Mesendoderm (in vitro differentiated cells): Measurements from ENCODE around the gene PREX1.

Experiments
- DNase-seq: peaks from one replicate; pipeline ENCODE4 v3.0.0; 2013
- H2AK5ac ChIP-seq: 2 replicates; pipeline ENCODE4 v1.6.1; 2013; ENCODE audit warnings: low read length, inconsistent platforms
- H2BK120ac ChIP-seq: 2 replicates; pipeline ENCODE4 v1.6.1; 2013; ENCODE audit warnings: low read depth, mild to moderate bottlenecking, low read length, moderate library complexity, mixed read lengths
- H2BK15ac ChIP-seq: replicated peaks from 2 replicates; pipeline ENCODE4 v1.6.1; 2013; ENCODE audit warnings: low read depth, mild to moderate bottlenecking, moderate library complexity
- H2BK5ac ChIP-seq: 2 replicates; pipeline ENCODE4 v1.6.1; 2013; ENCODE audit warnings: low read length, inconsistent platforms
- H3K18ac ChIP-seq: 2 replicates; pipeline ENCODE4 v1.6.1; 2013; ENCODE audit warnings: mild to moderate bottlenecking, low read length, mixed read lengths
- H3K23ac ChIP-seq: one replicate; pipeline ENCODE4 v1.6.1; 2013; ENCODE audit warnings: low read length
- H3K27ac ChIP-seq: 2 replicates; pipeline ENCODE4 v1.5.1; 2013; ENCODE audit warnings: low read depth, mild to moderate bottlenecking, inconsistent platforms, low read length, moderate library complexity
- H3K27me3 ChIP-seq: 2 replicates; pipeline ENCODE4 v1.6.1; 2013; ENCODE audit warnings: low read length, control low read depth, mild to moderate bottlenecking, inconsistent platforms; ENCODE audit not compliant: insufficient read depth, poor library complexity
- H3K36me3 ChIP-seq: 2 replicates; pipeline ENCODE4 v1.6.1; 2013; ENCODE audit warnings: low read length, inconsistent platforms; ENCODE audit not compliant: control insufficient read depth, insufficient read depth
- H3K4ac ChIP-seq: one replicate; pipeline ENCODE4 v1.6.1; 2013; ENCODE audit warnings: low read depth, mild to moderate bottlenecking, low read length, moderate library complexity
- H3K4me1 ChIP-seq: 2 replicates; pipeline ENCODE4 v1.6.1; 2013; ENCODE audit warnings: low read depth, low read length, inconsistent platforms; ENCODE audit not compliant: control insufficient read depth
- H3K4me2 ChIP-seq: 2 replicates; pipeline ENCODE4 v1.6.1; 2013; ENCODE audit warnings: low read length
- H3K4me3 ChIP-seq: 2 replicates; pipeline ENCODE4 v1.5.1; 2013; ENCODE audit warnings: mild to moderate bottlenecking, low read length
- H3K56ac ChIP-seq: one replicate; pipeline ENCODE4 v1.6.1; 2013; ENCODE audit warnings: low read length
- H3K79me1 ChIP-seq: 2 replicates; pipeline ENCODE4 v1.6.1; 2013; ENCODE audit warnings: low read length, inconsistent platforms
- H3K79me2 ChIP-seq: 2 replicates; pipeline ENCODE4 v1.6.1; 2013; ENCODE audit warnings: mild to moderate bottlenecking, low read length; ENCODE audit not compliant: control insufficient read depth, insufficient read depth
- H3K9ac ChIP-seq: 2 replicates; pipeline ENCODE4 v1.6.1; 2013; ENCODE audit warnings: low read length, inconsistent platforms
- H4K5ac ChIP-seq: one replicate; pipeline ENCODE4 v1.6.1; 2013; ENCODE audit warnings: low read length
- H4K8ac ChIP-seq: one replicate; pipeline ENCODE4 v1.6.1; 2013; ENCODE audit warnings: low read depth, mild to moderate bottlenecking, control low read depth, low read length, moderate library complexity
- WGBS: extraction: QIAGEN DNeasy Blood & Tissue Kit; methylation state at CpG from one replicate; pipeline ENCODE4 v1.1.7; 2013; ENCODE audit warnings: low lambda C conversion rate, missing lambda C conversion rate; ENCODE audit not compliant: insufficient coverage; ENCODE audit errors: extremely low coverage; 5-methylcytosine and 5-hydroxymethylcytosine counted together

The PREX1 gene

DNA sequence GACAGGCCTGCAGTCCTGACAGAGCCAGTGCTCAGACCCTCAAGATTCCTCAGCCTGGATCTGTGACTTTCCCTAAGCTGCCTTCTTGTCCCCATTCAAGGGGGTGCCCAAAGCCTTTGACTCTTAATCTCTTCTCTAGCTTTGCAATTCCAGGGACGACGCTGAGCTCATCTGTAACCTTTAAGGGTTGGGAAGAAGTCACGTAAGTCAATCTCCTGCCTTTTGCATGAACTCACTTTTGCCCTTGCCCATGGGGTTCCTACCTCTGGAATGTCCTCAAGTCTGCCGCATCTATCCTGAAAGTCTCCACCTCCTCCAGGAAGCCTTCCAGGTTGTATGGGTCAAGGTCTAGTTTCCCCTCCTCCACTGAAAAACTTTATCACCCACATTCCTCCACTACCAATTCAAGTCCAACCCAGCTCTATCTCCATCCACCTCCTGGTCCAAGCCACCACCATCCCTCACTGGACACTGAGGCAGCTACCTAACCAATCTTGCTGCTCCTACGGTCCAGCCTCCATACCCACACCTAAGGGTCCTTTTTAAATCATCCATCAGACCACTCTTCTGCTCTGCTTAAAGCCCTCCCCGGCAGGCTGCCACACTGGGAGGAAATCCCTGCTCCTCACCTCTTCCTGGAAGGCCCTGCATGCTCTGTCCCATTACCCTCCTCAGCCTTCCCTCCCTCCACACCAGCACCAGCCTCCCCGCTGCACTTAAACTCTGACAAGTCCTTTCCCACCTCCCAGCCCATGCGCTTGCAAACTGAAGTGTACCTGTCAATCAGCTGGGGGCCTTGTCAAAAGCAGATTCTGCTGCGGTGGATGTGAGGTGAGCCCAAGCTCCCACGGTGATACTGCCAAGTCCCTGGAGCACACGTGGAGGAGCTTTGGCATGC, 29.7 kb downstream of the PREX1 start:
- peaks cover 25% of the 10 kb centered on the region for H3K4me1 ChIP-seq
- H3K79me2 ChIP-seq = peaks cover 74% of the 10 kb centered on the region
- H2BK120ac ChIP-seq = no peak overlapping the region
- no peaks in the 10 kb centered on the region for H3K36me3 ChIP-seq
- WGBS = no CpG with 5 or more reads among the region's 11 CpGs
- no peak overlapping the region for H4K5ac ChIP-seq
- DNase-seq = peak; percentile 71
- H2AK5ac ChIP-seq = no peak overlapping the region
- H3K18ac ChIP-seq = peak overlapping the region; percentile 61
- peak overlapping the region; percentile 23 for H3K9ac ChIP-seq
- no peak overlapping the region for H3K4me3 ChIP-seq
- H3K27me3 ChIP-seq = no peaks in the 10 kb centered on the region
- H3K56ac ChIP-seq = peak overlapping the region; percentile 63
- H2BK5ac ChIP-seq = no peak overlapping the region
- no peak overlapping the region for H3K23ac ChIP-seq
- no peak overlapping the region for H3K4ac ChIP-seq
- peaks cover 52% of the 10 kb centered on the region for H3K79me1 ChIP-seq
- H4K8ac ChIP-seq = no peak overlapping the region
- no peak overlapping the region for H3K4me2 ChIP-seq
- H2BK15ac ChIP-seq = no peak overlapping the region
- peak overlapping the region; percentile 20 for H3K27ac ChIP-seq

DNA sequence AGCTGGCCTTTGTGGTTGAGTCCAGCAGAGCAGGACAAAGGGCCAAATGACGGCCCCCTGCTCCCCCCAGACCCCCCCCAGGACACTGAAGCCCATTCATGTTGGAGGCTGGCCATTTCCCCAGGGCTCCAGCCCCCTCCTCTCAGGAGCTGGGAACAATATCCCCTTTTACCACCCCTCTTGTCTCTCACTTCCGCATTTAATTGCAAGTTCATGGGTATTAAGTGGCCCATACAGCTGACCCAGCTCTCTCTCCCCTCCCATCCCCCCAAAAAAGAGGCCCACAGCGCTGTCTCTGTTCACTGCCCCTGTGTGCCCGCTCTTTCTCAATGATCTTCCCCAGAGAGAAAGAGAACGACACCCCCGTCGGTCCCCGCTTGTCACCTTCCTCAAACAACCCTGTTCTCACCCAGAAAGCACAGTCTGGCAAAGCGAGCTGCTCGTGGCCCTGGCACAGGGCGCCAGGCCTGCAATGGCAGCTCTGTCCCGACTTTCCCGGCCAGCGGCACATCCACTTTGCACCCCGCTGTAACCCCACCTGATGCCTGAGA, 30.4 kb downstream of the PREX1 start:
- Histone ChIP-seq H3K27ac (peak overlapping the region; percentile 20), H4K5ac (no peak overlapping the region), H3K4ac (no peak overlapping the region), H3K9ac (peak overlapping the region; percentile 23), H3K18ac (peak overlapping the region; percentile 61), H2BK15ac (no peak overlapping the region), H3K4me2 (no peak overlapping the region), H3K4me3 (no peak overlapping the region), H3K23ac (no peak overlapping the region), H3K4me1 (peaks cover 25% of the 10 kb centered on the region), H3K27me3 (no peaks in the 10 kb centered on the region), H2AK5ac (no peak overlapping the region), H4K8ac (no peak overlapping the region), H3K79me1 (peaks cover 48% of the 10 kb centered on the region), H3K79me2 (peaks cover 72% of the 10 kb centered on the region), H3K56ac (peak overlapping the region; percentile 63), H3K36me3 (no peaks in the 10 kb centered on the region), H2BK120ac (no peak overlapping the region), H2BK5ac (no peak overlapping the region)
- no CpG with 5 or more reads among the region's 15 CpGs for WGBS
- no peak for DNase-seq

DNA sequence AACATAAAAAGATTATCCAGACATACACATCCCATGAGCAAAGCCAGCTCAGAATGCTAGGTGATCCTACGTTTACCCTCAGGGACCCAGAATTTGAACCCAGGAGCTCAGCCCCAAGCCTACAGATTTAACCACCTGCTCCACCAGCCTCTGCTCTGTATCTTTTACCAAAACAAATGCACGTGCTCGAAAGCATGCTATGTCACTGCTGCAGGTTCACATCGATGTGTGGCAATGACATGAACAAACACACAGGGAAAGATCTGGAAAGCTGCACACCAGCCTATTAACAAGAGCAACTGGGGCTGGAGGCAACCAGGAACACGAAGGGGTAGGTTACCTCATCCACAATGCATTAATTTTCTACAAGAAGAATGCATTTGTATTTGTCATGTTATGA, 32.1 kb downstream of the PREX1 start:
- Histone ChIP-seq H3K56ac (no peak overlapping the region), H3K4me3 (no peak overlapping the region), H3K9ac (no peak overlapping the region), H2AK5ac (no peak overlapping the region), H2BK15ac (no peak overlapping the region), H4K5ac (no peak overlapping the region), H2BK120ac (no peak overlapping the region), H3K36me3 (no peaks in the 10 kb centered on the region), H3K79me2 (peaks cover 66% of the 10 kb centered on the region), H3K18ac (no peak overlapping the region), H3K4me1 (peaks cover 25% of the 10 kb centered on the region), H4K8ac (no peak overlapping the region), H3K4me2 (no peak overlapping the region), H3K27me3 (no peaks in the 10 kb centered on the region), H3K23ac (no peak overlapping the region), H2BK5ac (no peak overlapping the region), H3K79me1 (peaks cover 42% of the 10 kb centered on the region), H3K27ac (no peak overlapping the region), H3K4ac (no peak overlapping the region)
- DNase-seq = no peak
- no CpG with 5 or more reads among the region's 5 CpGs for WGBS

DNA sequence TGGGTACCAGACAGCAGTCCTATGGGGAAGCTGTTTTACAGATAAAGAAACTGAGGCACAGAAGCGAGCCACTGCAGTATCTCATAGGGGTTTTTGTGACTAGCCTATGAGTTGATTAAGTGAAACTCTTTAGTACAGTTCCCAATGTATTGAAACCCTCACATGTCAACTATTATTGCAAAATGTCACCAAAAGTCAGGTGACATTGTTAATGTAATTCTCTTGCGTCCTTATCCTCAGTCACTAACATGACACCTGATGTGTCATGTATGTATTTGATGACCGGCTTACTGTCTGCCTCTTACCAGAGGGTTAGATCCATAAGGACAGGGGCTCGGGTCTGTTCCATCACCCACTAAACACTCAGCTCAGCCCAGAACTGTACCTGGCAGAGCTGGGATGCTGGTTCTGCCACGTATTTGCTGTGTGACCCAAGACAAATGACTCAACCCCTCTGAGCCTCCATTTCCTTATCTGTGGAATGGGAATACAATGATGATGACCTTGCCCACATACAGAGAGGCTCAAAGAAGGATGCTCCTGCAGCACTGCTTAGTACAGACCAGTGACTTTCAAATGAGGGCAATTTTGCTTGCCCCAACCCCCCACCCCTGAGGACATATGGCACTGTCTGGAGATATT, 32.9 kb downstream of the PREX1 start:
- Histone ChIP-seq H3K4me2 (no peak overlapping the region), H2BK15ac (no peak overlapping the region), H3K4ac (no peak overlapping the region), H3K79me1 (peaks cover 41% of the 10 kb centered on the region), H3K56ac (no peak overlapping the region), H3K79me2 (peaks cover 64% of the 10 kb centered on the region), H2BK120ac (no peak overlapping the region), H3K23ac (no peak overlapping the region), H3K9ac (no peak overlapping the region), H4K5ac (no peak overlapping the region), H3K18ac (no peak overlapping the region), H3K4me3 (no peak overlapping the region), H3K36me3 (no peaks in the 10 kb centered on the region), H4K8ac (no peak overlapping the region), H3K27ac (no peak overlapping the region), H2BK5ac (no peak overlapping the region), H3K27me3 (no peaks in the 10 kb centered on the region), H3K4me1 (peaks cover 21% of the 10 kb centered on the region), H2AK5ac (no peak overlapping the region)
- no peak for DNase-seq
- WGBS = no CpG with 5 or more reads among the region's 5 CpGs

DNA sequence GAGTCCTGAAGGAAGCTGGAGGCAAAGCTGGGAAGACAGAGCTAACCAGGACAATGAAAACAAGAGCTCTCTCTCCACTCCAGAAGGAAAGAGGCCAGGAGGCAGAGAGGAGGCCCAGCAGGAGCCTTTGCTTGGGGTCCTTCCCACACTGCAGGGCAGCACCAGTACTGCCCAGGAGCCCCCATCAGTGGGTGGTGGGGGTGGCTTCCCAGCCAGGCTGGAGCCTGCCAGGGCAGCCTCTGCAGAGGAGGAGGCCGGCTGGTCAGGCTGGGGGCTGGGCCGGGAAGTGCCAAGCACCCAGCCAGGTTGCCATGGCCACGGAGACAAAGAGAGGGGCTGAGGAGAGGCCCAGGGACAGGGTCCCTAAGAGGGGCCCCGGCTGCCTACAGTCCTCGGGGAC, 33.4 kb downstream of the PREX1 start:
- H3K4ac ChIP-seq = no peak overlapping the region
- H3K56ac ChIP-seq = peak overlapping the region; percentile 31
- H4K5ac ChIP-seq = no peak overlapping the region
- H3K27me3 ChIP-seq = no peaks in the 10 kb centered on the region
- no peak overlapping the region for H3K4me3 ChIP-seq
- no peak overlapping the region for H2AK5ac ChIP-seq
- H4K8ac ChIP-seq = no peak overlapping the region
- peaks cover 16% of the 10 kb centered on the region for H3K4me1 ChIP-seq
- H3K23ac ChIP-seq = no peak overlapping the region
- H2BK5ac ChIP-seq = no peak overlapping the region
- H2BK15ac ChIP-seq = no peak overlapping the region
- no CpG with 5 or more reads among the region's 5 CpGs for WGBS
- DNase-seq = peak; percentile 49
- no peak overlapping the region for H3K27ac ChIP-seq
- H3K9ac ChIP-seq = no peak overlapping the region
- no peak overlapping the region for H2BK120ac ChIP-seq
- no peak overlapping the region for H3K4me2 ChIP-seq
- H3K18ac ChIP-seq = no peak overlapping the region
- peaks cover 40% of the 10 kb centered on the region for H3K79me1 ChIP-seq
- H3K36me3 ChIP-seq = no peaks in the 10 kb centered on the region
- peaks cover 61% of the 10 kb centered on the region for H3K79me2 ChIP-seq
